IMR-90 (cell line): ENCODE measurements around the gene NRP1. TPM values are rescaled to one million over a fixed set of nuclear protein-coding genes. Genes with fewer than 3 reads are reported as not detected.

Experiments used
- ATAC-seq: fragments of 200-7000 bp; cut with Tn5 transposase; 2 replicates; pipeline ENCODE4 v1.9.1; 2020; ENCODE audit warnings: low read depth, mild to moderate bottlenecking, moderate library complexity
- BruUV-seq: library from RNA; stranded (reverse); fragments of 400-500 nt; replicated peaks from 2 replicates; lab custom pipeline; 2021; lab: Mats Ljungman, UMichigan
- CTCF ChIA-PET: fragments of 300-600 bp; formaldehyde crosslinking; extraction: SDS; loops from one replicate; lab custom pipeline; 2021; ENCODE audit warnings: antibody characterized with exemption; lab: Yijun Ruan, JAX
- POLR2A ChIA-PET: fragments of 300-600 bp; sonication (Branson Sonifier 250); formaldehyde crosslinking; loops from one replicate; lab custom pipeline; 2022; ENCODE audit warnings: antibody characterized with exemption; ENCODE audit not compliant: unreplicated experiment; lab: Charles Lee
- DNase-seq: peaks from one replicate; pipeline ENCODE4 v3.0.0; 2013
- H2AFZ ChIP-seq: replicated peaks from 2 replicates; pipeline ENCODE3; 2013; ENCODE audit warnings: low read length, mild to moderate bottlenecking; ENCODE audit not compliant: poor library complexity
- H2AK5ac ChIP-seq: 2 replicates; pipeline ENCODE4 v1.6.1; 2013; ENCODE audit warnings: low read depth, low read length, inconsistent platforms
- H2AK9ac ChIP-seq: replicated peaks from 2 replicates; pipeline ENCODE3; 2013; ENCODE audit warnings: mild to moderate bottlenecking, low read depth, low read length, moderate library complexity; ENCODE audit not compliant: poor library complexity
- H2BK120ac ChIP-seq: 2 replicates; pipeline ENCODE4 v1.6.1; 2013; ENCODE audit warnings: low read depth, low read length, inconsistent platforms
- H2BK15ac ChIP-seq: 3 replicates; pipeline ENCODE4 v1.6.1; 2013; ENCODE audit warnings: low read depth, low read length, inconsistent platforms
- H2BK20ac ChIP-seq: 2 replicates; pipeline ENCODE4 v1.6.1; 2013; ENCODE audit warnings: low read depth, mild to moderate bottlenecking, inconsistent platforms, low read length, moderate library complexity
- H2BK5ac ChIP-seq: 2 replicates; pipeline ENCODE4 v1.6.1; 2013; ENCODE audit warnings: mild to moderate bottlenecking, low read depth, low read length, inconsistent platforms; ENCODE audit not compliant: poor library complexity, severe bottlenecking
- H3K14ac ChIP-seq: replicated peaks from 2 replicates; pipeline ENCODE4 v1.6.1; 2013; ENCODE audit warnings: low read depth, low read length, inconsistent platforms
- H3K18ac ChIP-seq: 2 replicates; pipeline ENCODE4 v1.6.1; 2013; ENCODE audit warnings: low read depth, low read length, control low read depth
- H3K23ac ChIP-seq: 2 replicates; pipeline ENCODE4 v1.6.1; 2013; ENCODE audit warnings: low read depth, low read length, inconsistent platforms
- H3K27ac ChIP-seq: 2 replicates; pipeline ENCODE4 v1.5.1; 2013; ENCODE audit warnings: mild to moderate bottlenecking, control low read depth, low read length; ENCODE audit not compliant: insufficient read depth
- H3K27me3 ChIP-seq: 2 replicates; pipeline ENCODE4 v1.6.1; 2013; ENCODE audit warnings: low read length; ENCODE audit not compliant: control insufficient read depth, insufficient read depth
- H3K36me3 ChIP-seq: 2 replicates; pipeline ENCODE4 v1.6.1; 2013; ENCODE audit warnings: low read length, mixed read lengths; ENCODE audit not compliant: control insufficient read depth, insufficient read depth
- H3K4ac ChIP-seq: 2 replicates; pipeline ENCODE4 v1.6.1; 2013; ENCODE audit warnings: low read depth, low read length, inconsistent platforms
- H3K4me1 ChIP-seq: 2 replicates; pipeline ENCODE4 v1.6.1; 2013; ENCODE audit warnings: low read length, mixed read lengths; ENCODE audit not compliant: control insufficient read depth, insufficient read depth
- H3K4me2 ChIP-seq: 2 replicates; pipeline ENCODE4 v1.6.1; 2013; ENCODE audit warnings: low read depth, mild to moderate bottlenecking, control low read depth, low read length, moderate library complexity
- H3K4me3 ChIP-seq: 2 replicates; pipeline ENCODE4 v1.5.1; 2013; ENCODE audit warnings: low read depth, mild to moderate bottlenecking, control low read depth, low read length, moderate library complexity; ENCODE audit not compliant: insufficient read depth
- H3K56ac ChIP-seq: 2 replicates; pipeline ENCODE4 v1.6.1; 2013; ENCODE audit warnings: low read length, inconsistent platforms; ENCODE audit not compliant: insufficient read depth; ENCODE audit errors: extremely low read depth
- H3K79me1 ChIP-seq, 2 experiments: 2 replicates each; pipeline ENCODE4 v1.6.1; 2013; ENCODE audit warnings: low read length in 2 of 2, inconsistent platforms in 1 of 2, low read depth in 1 of 2
- H3K9ac ChIP-seq: 2 replicates; pipeline ENCODE4 v1.6.1; 2013; ENCODE audit warnings: low read depth, low read length, control low read depth
- H3K9me1 ChIP-seq: 2 replicates; pipeline ENCODE4 v1.6.1; 2013; ENCODE audit warnings: low read length, inconsistent platforms; ENCODE audit not compliant: insufficient read depth
- H3K9me3 ChIP-seq: 2 replicates; pipeline ENCODE4 v1.6.1; 2013; ENCODE audit warnings: low read length; ENCODE audit not compliant: control insufficient read depth, insufficient read depth
- H4K20me1 ChIP-seq: 2 replicates; pipeline ENCODE4 v1.6.1; 2013; ENCODE audit warnings: low read length, inconsistent platforms; ENCODE audit not compliant: insufficient read depth
- H4K5ac ChIP-seq: 2 replicates; pipeline ENCODE4 v1.6.1; 2013; ENCODE audit warnings: mild to moderate bottlenecking, low read depth, low read length, control low read depth
- H4K8ac ChIP-seq, 2 experiments: 2 replicates each; pipeline ENCODE4 v1.6.1; 2013; ENCODE audit warnings: low read depth in 2 of 2, low read length in 2 of 2, control low read depth in 1 of 2, inconsistent platforms in 1 of 2
- H4K91ac ChIP-seq: 2 replicates; pipeline ENCODE4 v1.6.1; 2013; ENCODE audit warnings: low read depth, low read length, inconsistent platforms; ENCODE audit not compliant: insufficient read depth
- CTCF ChIP-seq: conservative IDR thresholded peaks from 2 replicates; pipeline ENCODE4 v1.5.1; 2012; ENCODE audit warnings: mild to moderate bottlenecking, low read depth, low read length, improper control_type of control experiment
- ELK1 ChIP-seq: fragments of 150-350 bp; IDR thresholded peaks from 2 replicates; pipeline ENCODE4 v1.6.1; 2016; ENCODE audit warnings: low read depth, mild to moderate bottlenecking, low read length, moderate library complexity, borderline replicate concordance
- FOS ChIP-seq: fragments of 150-350 bp; IDR thresholded peaks from 2 replicates; pipeline ENCODE4 v1.6.1; 2016; ENCODE audit warnings: low read depth, low read length
- MAFK ChIP-seq: IDR thresholded peaks from 2 replicates; pipeline ENCODE4 v1.6.1; 2012; ENCODE audit warnings: low read depth, low read length, improper control_type of control experiment
- MXI1 ChIP-seq: IDR thresholded peaks from 2 replicates; pipeline ENCODE4 v1.6.1; 2012; ENCODE audit warnings: low read depth, mild to moderate bottlenecking, low read length, moderate library complexity, borderline replicate concordance
- RAD21 ChIP-seq: IDR thresholded peaks from 2 replicates; pipeline ENCODE4 v1.6.1; 2012; ENCODE audit warnings: low read length, improper control_type of control experiment
- RFX5 ChIP-seq: IDR thresholded peaks from 2 replicates; pipeline ENCODE4 v1.8.0; 2012; ENCODE audit warnings: low read depth, mild to moderate bottlenecking, low read length, moderate library complexity
- USF2 ChIP-seq: fragments of 150-350 bp; IDR thresholded peaks from 2 replicates; pipeline ENCODE4 v1.6.1; 2017; ENCODE audit warnings: mild to moderate bottlenecking, antibody characterized with exemption, low read length, low read depth
- WGBS, 2 experiments: methylation state at CpG; one replicate each; pipeline versions ENCODE4 v1.1.5 to v1.1.7; 2013; ENCODE audit warnings: missing lambda C conversion rate in 2 of 2; ENCODE audit not compliant: insufficient read length in 1 of 2; ENCODE audit errors: extremely low coverage in 2 of 2; 5-methylcytosine and 5-hydroxymethylcytosine counted together
- dilution Hi-C: fragments of 300-500 bp; cut with HindIII; formaldehyde crosslinking; loops from one replicate; pipeline ENCODE4 v1.14.3; 2018; ENCODE audit warnings: low sequenced_read_pairs; ENCODE audit not compliant: unreplicated experiment
- in situ Hi-C: fragments of 300-500 bp; cut with MboI; formaldehyde crosslinking; loops from 3 replicates; pipeline ENCODE4 v1.14.3; 2019; ENCODE audit warnings: low sequenced_read_pairs, inconsistent platforms, mixed read lengths
- intact Hi-C: fragments of 100-400 bp; cut with micrococcal nuclease; formaldehyde crosslinking; loops from 2 replicates; pipeline ENCODE4 v1.10.0; 2022
- polyA plus RNA-seq, 3 experiments: library from polyadenylated mRNA; depleted of rRNA; stranded (reverse); fragments of >200 nt; gene quantifications; 2 replicates each; pipeline ENCODE4 v1.2.3, GENCODE V29; 2012; ENCODE audit warnings: low replicate concordance in 1 of 3
- total RNA-seq: library from RNA; depleted of rRNA; stranded (reverse); fragments of >200 nt; gene quantifications from 2 replicates; pipeline ENCODE4 v1.2.3, GENCODE V29; 2012

NRP1 gene
- total and polyA plus RNA-seq, 2 of the 4 experiments (the other 2 are of a cell fraction), result 108 to 227 TPM

- H3K56ac ChIP-seq, result no peak overlapping the region
- H4K8ac ChIP-seq, result peak overlapping the region; percentile 36 to 37; a peak in 2 of 4 replicates
- no peaks in the 10 kb centered on the region for H3K9me3 ChIP-seq
- peak overlapping the region; percentile 8 for H2BK5ac ChIP-seq
- intact Hi-C loops, result no loop called here
- peaks cover 13% of the 10 kb centered on the region for H3K9me1 ChIP-seq
- H2BK120ac ChIP-seq, result peak overlapping the region; percentile 72
- peak overlapping the region; percentile 74 for H2BK15ac ChIP-seq
- 0 out of 2 replicates have a peak overlapping the region, but pooled peaks have one; percentile 7 for H3K14ac ChIP-seq
- H3K4me3 ChIP-seq, result no peak overlapping the region
- H4K20me1 ChIP-seq, result no peaks in the 10 kb centered on the region
- 90% methylated on average over 6 of the region's 11 CpGs; no CpG with 5 or more reads in 1 of the 2 experiments for WGBS, 2 experiments
- ATAC-seq (no peak), DNase-seq (no peak)
- peak overlapping the region; percentile 85 for H3K4ac ChIP-seq
- peak overlapping the region; percentile 64; the same call in 1 of the 2 replicates for H3K18ac ChIP-seq
- BruUV-seq, result no TSS peak
- no peak overlapping the region; the same call in 1 of the 2 replicates for H3K27ac ChIP-seq
- peak overlapping the region; percentile 93 for H2AK5ac ChIP-seq
- H3K79me1 ChIP-seq, result peaks cover 22 to 53% of the 10 kb centered on the region in 2 experiments
- H3K27me3 ChIP-seq, result no peaks in the 10 kb centered on the region
- no peak overlapping the region for H2AFZ ChIP-seq
- H2AK9ac ChIP-seq, result peak overlapping the region; percentile 5
- no peak overlapping the region for H3K23ac ChIP-seq
- no peak overlapping the region for H3K4me2 ChIP-seq
- H3K36me3 ChIP-seq, result peaks cover 25% of the 10 kb centered on the region
- peak overlapping the region; percentile 26 for H4K91ac ChIP-seq
- H3K4me1 ChIP-seq, result peaks cover 5% of the 10 kb centered on the region
- CTCF ChIA-PET, result no interaction called here
- dilution Hi-C loops, result no loop called here
- TF ChIP-seq RFX5 (no peak), MXI1 (no peak), RAD21 (no peak), USF2 (no peak), MAFK (no peak), ELK1 (no peak), CTCF (no peak), FOS (no peak)
- H3K9ac ChIP-seq, result no peak overlapping the region
- in situ Hi-C loops, result no loop called here
- H2BK20ac ChIP-seq, result peak overlapping the region; percentile 73
- peak overlapping the region; percentile 51; the same call in 1 of the 2 replicates for H4K5ac ChIP-seq
- POLR2A ChIA-PET, result no interaction called here
These were observed 87.1 kb downstream of the NRP1 start for GRCh38 chr10:33247221-33247922.
